GM12872 (cell line): Measurements from ENCODE around the gene NFE2L1.

ENCODE experiments used
- TF ChIP-seq, protein P1 (sequence below): IDR thresholded peaks from 3 replicates; pipeline ENCODE4 v1.5.1; 2011; ENCODE audit warnings: low read depth, mild to moderate bottlenecking, low read length, moderate library complexity; ENCODE audit not compliant: insufficient read depth

Gene NFE2L1

DNA sequence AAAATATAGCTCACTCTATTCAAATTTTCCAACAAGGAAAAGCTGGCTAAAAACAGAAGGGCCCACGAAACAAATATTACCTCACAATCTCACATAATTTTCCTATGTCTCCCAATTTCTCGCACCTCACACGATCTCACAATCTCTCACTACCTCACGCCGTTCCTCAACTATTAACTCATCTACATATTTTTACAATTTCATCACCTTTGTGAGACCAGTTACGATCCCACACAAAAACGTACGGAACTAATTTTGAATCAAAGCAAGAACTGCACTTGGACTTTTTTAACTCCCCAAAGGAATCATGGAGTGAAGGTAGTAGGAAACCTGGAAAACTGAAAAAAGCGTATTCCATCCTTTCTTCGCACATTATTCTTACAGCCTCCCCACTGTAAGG, 52.0 kb downstream of the NFE2L1 start:
- TF ChIP-seq, protein P1, sequence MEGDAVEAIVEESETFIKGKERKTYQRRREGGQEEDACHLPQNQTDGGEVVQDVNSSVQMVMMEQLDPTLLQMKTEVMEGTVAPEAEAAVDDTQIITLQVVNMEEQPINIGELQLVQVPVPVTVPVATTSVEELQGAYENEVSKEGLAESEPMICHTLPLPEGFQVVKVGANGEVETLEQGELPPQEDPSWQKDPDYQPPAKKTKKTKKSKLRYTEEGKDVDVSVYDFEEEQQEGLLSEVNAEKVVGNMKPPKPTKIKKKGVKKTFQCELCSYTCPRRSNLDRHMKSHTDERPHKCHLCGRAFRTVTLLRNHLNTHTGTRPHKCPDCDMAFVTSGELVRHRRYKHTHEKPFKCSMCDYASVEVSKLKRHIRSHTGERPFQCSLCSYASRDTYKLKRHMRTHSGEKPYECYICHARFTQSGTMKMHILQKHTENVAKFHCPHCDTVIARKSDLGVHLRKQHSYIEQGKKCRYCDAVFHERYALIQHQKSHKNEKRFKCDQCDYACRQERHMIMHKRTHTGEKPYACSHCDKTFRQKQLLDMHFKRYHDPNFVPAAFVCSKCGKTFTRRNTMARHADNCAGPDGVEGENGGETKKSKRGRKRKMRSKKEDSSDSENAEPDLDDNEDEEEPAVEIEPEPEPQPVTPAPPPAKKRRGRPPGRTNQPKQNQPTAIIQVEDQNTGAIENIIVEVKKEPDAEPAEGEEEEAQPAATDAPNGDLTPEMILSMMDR: no peak

GRCh38 chr17:48100591-48101011, 52.4 kb downstream of the NFE2L1 start:
- TF ChIP-seq, protein P1: no peak

- TF ChIP-seq, protein P1: no peak
Observed at GRCh38 chr17:48101012-48101720, 53.0 kb downstream of the NFE2L1 start, which contains the start of gene CBX1. Gene CBX1 (minus strand): TSS chr17:48101478. CDS start chr17:48077004, 24,474 bp downstream.

- TF ChIP-seq, protein P1: no peak
Observed at GRCh38 chr17:48102043-48102750, 54.0 kb downstream of the NFE2L1 start.

DNA sequence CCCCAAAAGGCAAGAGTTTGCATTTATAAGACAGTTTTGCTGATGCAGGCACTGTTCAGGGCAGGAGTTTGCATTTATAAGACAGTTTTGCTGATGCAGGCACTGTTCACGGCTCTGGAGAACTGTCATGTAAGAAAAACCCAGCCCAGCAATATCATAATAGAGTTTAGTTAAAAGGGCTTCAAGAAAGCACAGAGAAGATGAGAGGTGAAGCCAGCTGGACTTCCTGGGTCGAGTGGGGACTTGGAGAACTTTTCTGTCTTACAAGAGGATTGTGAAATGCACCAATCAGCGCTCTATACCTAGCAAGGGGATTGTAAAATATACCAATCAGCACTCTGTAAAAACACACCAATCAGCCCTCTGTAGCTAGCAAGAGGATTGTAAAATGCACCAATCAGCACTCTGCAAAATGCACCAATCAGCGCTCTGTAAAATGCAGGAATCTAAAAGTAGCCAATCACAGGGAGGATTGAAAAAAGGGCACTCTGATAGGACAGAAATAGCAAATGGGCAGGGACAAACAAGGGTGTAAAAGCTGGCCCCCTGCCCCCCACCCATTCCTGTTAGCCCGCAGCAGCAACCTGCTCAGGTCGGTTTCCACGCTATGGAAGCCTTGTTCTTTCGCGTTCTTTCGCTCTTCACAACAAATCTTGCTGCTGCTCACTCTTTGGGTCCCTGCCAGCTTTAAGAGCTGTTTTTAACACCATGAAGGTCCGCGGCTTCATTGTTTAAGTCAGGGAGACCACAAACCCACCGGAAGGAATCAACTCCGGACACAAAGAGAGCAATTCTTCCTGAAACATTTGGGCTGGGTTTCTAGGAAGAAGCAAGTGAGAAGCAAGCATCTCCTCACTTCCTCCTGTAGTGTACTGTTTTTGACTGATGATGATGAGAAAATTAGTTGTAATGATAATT, 54.9 kb downstream of the NFE2L1 start:
- TF ChIP-seq, protein P1: no peak

GRCh38 chr17:48104440-48104839, 56.3 kb downstream of the NFE2L1 start:
- TF ChIP-seq, protein P1: no peak

DNA sequence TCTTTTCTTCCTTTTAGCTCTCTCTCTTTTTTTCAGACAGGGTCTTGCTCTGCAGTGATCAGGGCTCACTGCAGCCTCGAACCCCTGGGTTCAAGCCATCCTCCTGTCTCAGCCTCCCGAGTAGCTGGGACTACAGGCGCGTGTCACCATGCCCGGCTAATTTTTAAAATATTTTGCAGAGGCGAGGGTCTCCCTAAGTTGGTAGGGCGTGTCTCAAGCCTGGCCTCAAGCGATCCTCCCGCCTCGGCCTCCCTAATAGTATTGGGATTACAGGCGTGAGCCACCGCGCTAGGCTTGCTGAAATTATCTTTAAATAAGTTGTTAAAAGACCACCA, 58.6 kb downstream of the NFE2L1 start:
- TF ChIP-seq, protein P1: no peak
